Prostate gland (tissue), 2 donors: ENCODE data around the gene MLLT10. TPM values are rescaled to one million over a fixed set of nuclear protein-coding genes. Genes with fewer than 3 reads are reported as not detected.

Experiments
- DNase-seq: peaks from one replicate; pipeline ENCODE4 v3.0.0-alpha.2; 2019; ENCODE audit warnings: low spot score
- H3K27ac ChIP-seq, 2 donors: fragments of 200-600 bp; sonication (generic); 2 replicates each; pipeline ENCODE4 v1.5.1; 2017 to 2019
- H3K27me3 ChIP-seq: fragments of 200-600 bp; sonication (generic); replicated peaks from 2 replicates; pipeline ENCODE4 v1.5.1; 2019; ENCODE audit not compliant: insufficient read depth
- H3K36me3 ChIP-seq, 2 donors: fragments of 200-600 bp; sonication (generic); 1 replicate in 1 of 2; 2 replicates in 1 of 2; pipeline versions ENCODE4 v1.5.1 to v1.8.1; 2017 to 2019
- H3K4me1 ChIP-seq: fragments of 200-600 bp; sonication (generic); replicated peaks from 2 replicates; pipeline ENCODE4 v1.5.1; 2019
- H3K4me3 ChIP-seq, 2 donors: fragments of 200-600 bp; sonication (generic); 2 replicates each; pipeline ENCODE4 v1.5.1; 2017 to 2019
- H3K9me3 ChIP-seq: fragments of 200-600 bp; sonication (generic); 2 replicates; pipeline ENCODE4 v1.5.1; 2017
- CTCF ChIP-seq, 4 experiments: fragments of 200-600 bp in 2 of 4; fragments of 450-650 bp in 2 of 4; sonication (generic) in 2 of 4; IDR thresholded peaks; 1 replicate in 3 of 4; 2 replicates in 1 of 4; pipeline ENCODE4 v1.5.1; 2016 to 2019; ENCODE audit warnings: antibody characterized with exemption in 4 of 4, mild to moderate bottlenecking in 2 of 4, moderate library complexity in 2 of 4
- POLR2A ChIP-seq: fragments of 450-650 bp; IDR thresholded peaks from one replicate; pipeline ENCODE4 v1.6.1; 2016; ENCODE audit warnings: antibody characterized with exemption, mild to moderate bottlenecking
- POLR2AphosphoS5 ChIP-seq: sonication (generic); formaldehyde crosslinking; IDR thresholded peaks from one replicate; pipeline ENCODE4 v1.6.1; 2017; ENCODE audit warnings: antibody characterized with exemption
- WGBS: methylation state at CpG from one replicate; pipeline ENCODE4 v1.1.5; 2018; 5-methylcytosine and 5-hydroxymethylcytosine counted together
- intact Hi-C: fragments of 100-400 bp; cut with DNase I; formaldehyde crosslinking; loops from one replicate; pipeline ENCODE4 v1.14.2; 2022
- total RNA-seq, 2 donors: library from RNA; depleted of rRNA; stranded (reverse); fragments of >200 nt; gene quantifications; one replicate each; pipeline ENCODE4 v1.1.0, GENCODE V29; 2016

MLLT10 gene
- total RNA-seq, 2 donors from 2014 or later = 31.2 to 68.3 TPM

GRCh38 chr10:21721000-21721665 lies 187.1 kb downstream of the MLLT10 start:
- Histone ChIP-seq H3K4me3 (no peak overlapping the region), H3K27me3 (no peaks in the 10 kb centered on the region), H3K9me3 (no peaks in the 10 kb centered on the region), H3K36me3 (no peaks in the 10 kb centered on the region), H3K27ac (no peak overlapping the region), H3K4me1 (no peaks in the 10 kb centered on the region)
- 65% methylated on average over 6 of the region's 6 CpGs for WGBS
- DNase-seq = no peak
- TF ChIP-seq CTCF (IDR thresholded peaks at IDR 0.05) (no peak), POLR2A (no peak), POLR2AphosphoS5 (no peak)
- intact Hi-C loops = no loop called here

DNA sequence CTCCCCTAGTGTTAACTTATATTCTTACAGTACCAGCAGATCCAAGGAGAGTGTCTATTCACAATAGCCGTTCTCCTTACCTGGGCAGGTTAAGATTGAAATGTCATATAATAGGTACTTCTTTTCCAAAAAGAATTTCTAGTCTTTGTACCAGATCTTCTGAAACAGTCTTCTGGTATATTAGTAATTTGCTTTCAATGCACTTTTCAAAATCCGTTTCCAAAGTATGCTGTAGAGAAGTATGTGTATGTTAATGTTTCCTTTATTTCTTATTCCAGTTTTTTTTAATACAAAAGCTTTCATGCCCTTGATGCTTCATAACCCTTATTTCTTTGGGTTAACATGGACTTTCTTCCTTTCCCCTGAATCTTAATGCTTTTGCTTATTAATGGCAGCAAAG lies 188.2 kb downstream of the MLLT10 start:
- H3K36me3 ChIP-seq = no peaks in the 10 kb centered on the region
- no peaks in the 10 kb centered on the region for H3K9me3 ChIP-seq
- intact Hi-C loops = no loop called here
- H3K27me3 ChIP-seq = no peaks in the 10 kb centered on the region
- no peak overlapping the region for H3K27ac ChIP-seq
- no peak overlapping the region for H3K4me3 ChIP-seq
- no peak for DNase-seq
- WGBS = 98% methylated on average over 2 of the region's 2 CpGs
- no peaks in the 10 kb centered on the region for H3K4me1 ChIP-seq
- no peak for TF ChIP-seq CTCF (IDR thresholded peaks at IDR 0.05)
- TF ChIP-seq POLR2AphosphoS5 = no peak
- no peak for TF ChIP-seq POLR2A

DNA sequence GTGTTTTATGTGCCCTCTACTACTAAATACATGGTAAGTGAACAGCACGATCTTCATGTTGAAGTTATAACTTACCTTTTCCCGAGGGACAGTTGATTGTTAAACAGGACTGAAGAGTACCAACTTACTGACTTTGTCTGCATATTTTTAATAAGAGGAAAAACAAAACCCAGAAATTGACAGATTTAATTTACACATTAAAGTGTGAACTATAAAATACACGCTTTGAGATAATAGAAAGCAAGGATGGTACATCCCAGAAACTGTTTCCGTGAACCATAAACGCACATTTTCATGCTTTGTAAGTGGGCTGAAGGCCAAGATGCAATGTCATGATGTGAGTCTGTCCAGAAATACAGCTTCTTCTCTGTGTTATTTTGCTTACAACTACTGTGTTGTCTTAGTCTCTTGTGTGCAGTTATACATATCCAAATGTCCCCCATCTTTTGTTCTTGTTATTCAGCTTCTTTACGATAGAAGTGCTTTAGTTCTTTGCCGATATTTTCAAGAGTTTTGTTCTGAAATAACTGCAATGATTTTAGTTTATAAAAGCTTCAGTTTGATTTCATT lies 190.1 kb downstream of the MLLT10 start:
- Histone ChIP-seq H3K4me1 (no peaks in the 10 kb centered on the region), H3K4me3 (no peak overlapping the region), H3K9me3 (no peaks in the 10 kb centered on the region), H3K27ac (no peak overlapping the region), H3K27me3 (no peaks in the 10 kb centered on the region), H3K36me3 (no peaks in the 10 kb centered on the region)
- DNase-seq = no peak
- TF ChIP-seq CTCF (IDR thresholded peaks at IDR 0.05) (no peak), POLR2AphosphoS5 (no peak), POLR2A (no peak)
- intact Hi-C loops = no loop called here
- WGBS = 37% methylated on average over 7 of the region's 7 CpGs

GRCh38 chr10:21724687-21725367 lies 190.8 kb downstream of the MLLT10 start:
- Histone ChIP-seq H3K4me3 (no peak overlapping the region), H3K4me1 (no peaks in the 10 kb centered on the region), H3K27me3 (no peaks in the 10 kb centered on the region), H3K27ac (no peak overlapping the region), H3K9me3 (no peaks in the 10 kb centered on the region), H3K36me3 (no peaks in the 10 kb centered on the region)
- intact Hi-C loops = no loop called here
- WGBS = 3% methylated on average over 4 of the region's 4 CpGs
- peak; percentile 92 for DNase-seq
- TF ChIP-seq POLR2AphosphoS5 = peak; percentile 88
- no peak for TF ChIP-seq POLR2A

- DNase-seq = no peak
- 64% methylated on average over 3 of the region's 3 CpGs for WGBS
- no peak overlapping the region for H3K4me3 ChIP-seq
- no peaks in the 10 kb centered on the region for H3K36me3 ChIP-seq
- H3K27ac ChIP-seq = no peak overlapping the region
- intact Hi-C loops = no loop called here
- TF ChIP-seq CTCF (IDR thresholded peaks at IDR 0.05) (no peak), POLR2AphosphoS5 (no peak), POLR2A (no peak)
- no peaks in the 10 kb centered on the region for H3K4me1 ChIP-seq
- no peaks in the 10 kb centered on the region for H3K9me3 ChIP-seq
- no peaks in the 10 kb centered on the region for H3K27me3 ChIP-seq
Observed at GRCh38 chr10:21726601-21727225, 192.7 kb downstream of the MLLT10 start.
